ENCODE results near the gene RGS7. TPM values are rescaled to one million over a fixed set of nuclear protein-coding genes. Genes with fewer than 3 reads are reported as not detected.
"Not testable (repeated sequence)": the region's sequence is repeated elsewhere in the genome, so short reads cannot be mapped to it uniquely, and the experiment has no call there.

The RGS7 gene
- total RNA-seq, 1 donor from 2014 or later, result 0.18 TPM

DNA sequence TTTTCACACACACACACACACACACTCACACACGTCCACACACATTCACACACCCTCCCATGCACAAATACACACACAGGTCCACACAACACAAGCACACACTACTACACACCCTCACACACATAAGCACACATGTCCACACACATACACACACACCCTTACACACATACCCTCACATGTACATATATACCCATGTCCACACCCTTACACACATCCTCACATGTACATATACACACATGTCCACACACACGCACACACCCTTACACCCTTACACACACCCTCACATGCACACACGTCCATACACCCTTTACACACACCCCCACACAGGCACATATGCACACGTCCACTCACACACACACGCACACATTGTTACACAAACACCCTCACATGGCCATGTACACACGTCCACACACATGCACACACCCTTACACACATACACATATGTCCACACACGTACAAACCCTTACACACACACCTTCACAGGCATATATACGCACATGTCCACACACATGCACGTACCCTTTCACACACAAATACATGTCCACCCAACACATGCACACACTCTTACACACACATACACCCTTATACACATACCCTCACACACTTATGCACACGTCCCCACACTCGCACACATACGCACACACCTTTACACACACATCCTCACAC lies 50.7 kb downstream of the RGS7 start:
- Mint-ChIP-seq H3K4me1 (ENCODE audit: low read depth, unreplicated experiment) (no peaks in the 10 kb centered on the region), H3K27ac (ENCODE audit: unreplicated experiment) (no peak overlapping the region), H3K9me3 (ENCODE audit: unreplicated experiment) (peaks cover 5% of the 10 kb centered on the region), H3K27me3 (ENCODE audit: low read depth, unreplicated experiment) (no peaks in the 10 kb centered on the region), H3K4me3 (ENCODE audit: unreplicated experiment) (no peak overlapping the region), H3K36me3 (ENCODE audit: low read depth, unreplicated experiment) (no peaks in the 10 kb centered on the region)
- Histone ChIP-seq H3K36me3 (ENCODE audit: insufficient read depth, low read length) (no peaks in the 10 kb centered on the region), H3K9me3 (ENCODE audit: insufficient read depth, low read depth, low read length) (peaks cover 4% of the 10 kb centered on the region), H3K27me3 (ENCODE audit: insufficient read depth, low read length) (no peaks in the 10 kb centered on the region), H4K20me1 (ENCODE audit: insufficient read depth, low read length) (no peaks in the 10 kb centered on the region), H3K4me3 (ENCODE audit: insufficient read depth, low read depth, low read length) (no peak overlapping the region), H3K4me2 (ENCODE audit: low read length) (no peak overlapping the region), H2AFZ (ENCODE audit: low read depth, low read length) (no peak overlapping the region), H3K9ac (ENCODE audit: low read length) (no peak overlapping the region), H3K27ac (ENCODE audit: low read depth, low read length) (no peak overlapping the region), H3K4me1 (ENCODE audit: insufficient read depth, low read length) (no peaks in the 10 kb centered on the region), H3K79me2 (ENCODE audit: insufficient read depth, low read length) (no peaks in the 10 kb centered on the region)
- FAIRE-seq (no peak), DNase-seq (ENCODE audit: low read depth) (no peak)
- no peak for TF ChIP-seq EZH2 (IDR thresholded peaks at IDR 0.05; ENCODE audit: insufficient read depth, low read length)
- TF ChIP-seq, protein P1, sequence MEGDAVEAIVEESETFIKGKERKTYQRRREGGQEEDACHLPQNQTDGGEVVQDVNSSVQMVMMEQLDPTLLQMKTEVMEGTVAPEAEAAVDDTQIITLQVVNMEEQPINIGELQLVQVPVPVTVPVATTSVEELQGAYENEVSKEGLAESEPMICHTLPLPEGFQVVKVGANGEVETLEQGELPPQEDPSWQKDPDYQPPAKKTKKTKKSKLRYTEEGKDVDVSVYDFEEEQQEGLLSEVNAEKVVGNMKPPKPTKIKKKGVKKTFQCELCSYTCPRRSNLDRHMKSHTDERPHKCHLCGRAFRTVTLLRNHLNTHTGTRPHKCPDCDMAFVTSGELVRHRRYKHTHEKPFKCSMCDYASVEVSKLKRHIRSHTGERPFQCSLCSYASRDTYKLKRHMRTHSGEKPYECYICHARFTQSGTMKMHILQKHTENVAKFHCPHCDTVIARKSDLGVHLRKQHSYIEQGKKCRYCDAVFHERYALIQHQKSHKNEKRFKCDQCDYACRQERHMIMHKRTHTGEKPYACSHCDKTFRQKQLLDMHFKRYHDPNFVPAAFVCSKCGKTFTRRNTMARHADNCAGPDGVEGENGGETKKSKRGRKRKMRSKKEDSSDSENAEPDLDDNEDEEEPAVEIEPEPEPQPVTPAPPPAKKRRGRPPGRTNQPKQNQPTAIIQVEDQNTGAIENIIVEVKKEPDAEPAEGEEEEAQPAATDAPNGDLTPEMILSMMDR (IDR thresholded peaks at IDR 0.05; ENCODE audit: insufficient read depth, low read depth, low read length), result no peak

DNA sequence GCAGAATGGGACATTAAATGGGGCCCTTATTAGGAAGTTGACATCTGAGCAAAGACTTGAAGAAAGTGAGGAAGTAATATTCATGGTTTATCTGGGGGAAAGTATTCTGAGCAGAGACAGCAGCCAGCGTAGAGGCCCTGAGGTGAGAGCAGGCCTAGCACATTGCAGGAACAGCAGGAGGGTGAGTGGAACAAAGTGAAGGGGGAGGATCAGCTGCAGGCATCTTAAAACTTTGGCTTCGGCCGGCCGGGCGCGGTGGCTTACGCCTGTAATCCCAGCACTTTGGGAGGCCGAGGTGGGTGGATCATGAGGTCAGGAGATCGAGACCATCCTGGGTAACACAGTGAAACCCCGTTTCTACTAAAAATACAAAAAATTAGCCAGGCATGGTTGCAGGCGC lies 55.0 kb downstream of the RGS7 start:
- not testable (repeated sequence) for H3K79me2 ChIP-seq (ENCODE audit: insufficient read depth, low read length); H3K9ac ChIP-seq (ENCODE audit: low read length); H3K4me2 ChIP-seq (ENCODE audit: low read length); H3K36me3 ChIP-seq (ENCODE audit: insufficient read depth, low read length); H3K27me3 Mint-ChIP-seq (ENCODE audit: low read depth, unreplicated experiment); H3K27ac Mint-ChIP-seq (ENCODE audit: unreplicated experiment); H2AFZ ChIP-seq (ENCODE audit: low read depth, low read length); H3K36me3 Mint-ChIP-seq (ENCODE audit: low read depth, unreplicated experiment); H3K27ac ChIP-seq (ENCODE audit: low read depth, low read length); H3K4me3 ChIP-seq (ENCODE audit: insufficient read depth, low read depth, low read length); H3K4me1 Mint-ChIP-seq (ENCODE audit: low read depth, unreplicated experiment); H3K4me1 ChIP-seq (ENCODE audit: insufficient read depth, low read length); FAIRE-seq; H4K20me1 ChIP-seq (ENCODE audit: insufficient read depth, low read length); H3K4me3 Mint-ChIP-seq (ENCODE audit: unreplicated experiment); H3K27me3 ChIP-seq (ENCODE audit: insufficient read depth, low read length); H3K9me3 ChIP-seq (ENCODE audit: insufficient read depth, low read depth, low read length); DNase-seq (ENCODE audit: low read depth); H3K9me3 Mint-ChIP-seq (ENCODE audit: unreplicated experiment)

DNA sequence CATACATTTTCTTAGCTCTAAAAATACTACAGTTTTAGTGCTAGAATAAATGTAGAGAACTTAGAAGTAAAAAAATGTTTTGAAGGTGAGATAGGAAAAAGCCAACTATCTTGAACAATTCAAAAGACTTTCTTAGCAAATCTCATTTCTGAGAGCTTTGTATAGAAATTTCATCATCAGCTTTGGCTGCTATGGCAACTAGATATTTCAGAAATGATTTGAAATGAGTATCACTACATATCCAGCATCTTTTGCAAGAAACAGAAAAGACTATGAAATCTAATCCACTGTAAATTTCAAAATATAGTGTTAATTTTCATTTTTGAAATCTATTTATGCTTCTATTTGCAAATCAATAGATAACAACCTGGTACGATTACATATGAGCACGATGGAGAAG lies 57.7 kb downstream of the RGS7 start:
- Histone ChIP-seq H3K4me3 (ENCODE audit: insufficient read depth, low read depth, low read length) (no peak overlapping the region), H3K27me3 (ENCODE audit: insufficient read depth, low read length) (no peaks in the 10 kb centered on the region), H3K36me3 (ENCODE audit: insufficient read depth, low read length) (no peaks in the 10 kb centered on the region), H3K9ac (ENCODE audit: low read length) (no peak overlapping the region), H3K4me2 (ENCODE audit: low read length) (no peak overlapping the region), H3K27ac (ENCODE audit: low read depth, low read length) (no peak overlapping the region), H3K9me3 (ENCODE audit: insufficient read depth, low read depth, low read length) (no peaks in the 10 kb centered on the region), H4K20me1 (ENCODE audit: insufficient read depth, low read length) (no peaks in the 10 kb centered on the region), H3K4me1 (ENCODE audit: insufficient read depth, low read length) (no peaks in the 10 kb centered on the region), H2AFZ (ENCODE audit: low read depth, low read length) (no peak overlapping the region), H3K79me2 (ENCODE audit: insufficient read depth, low read length) (no peaks in the 10 kb centered on the region)
- H3K4me1 Mint-ChIP-seq (ENCODE audit: low read depth, unreplicated experiment), result no peaks in the 10 kb centered on the region
- no peak overlapping the region for H3K4me3 Mint-ChIP-seq (ENCODE audit: unreplicated experiment)
- no peak for TF ChIP-seq EZH2 (IDR thresholded peaks at IDR 0.05; ENCODE audit: insufficient read depth, low read length)
- TF ChIP-seq, protein P1 (IDR thresholded peaks at IDR 0.05; ENCODE audit: insufficient read depth, low read depth, low read length), result no peak
- FAIRE-seq (no peak), DNase-seq (ENCODE audit: low read depth) (no peak)
- H3K27ac Mint-ChIP-seq (ENCODE audit: unreplicated experiment), result no peak overlapping the region
- peaks cover 8% of the 10 kb centered on the region for H3K9me3 Mint-ChIP-seq (ENCODE audit: unreplicated experiment)
- no peaks in the 10 kb centered on the region for H3K27me3 Mint-ChIP-seq (ENCODE audit: low read depth, unreplicated experiment)
- no peaks in the 10 kb centered on the region for H3K36me3 Mint-ChIP-seq (ENCODE audit: low read depth, unreplicated experiment)

Measured in astrocyte (in vitro differentiated cells and primary cell).